Fibroblast of mammary gland (primary cell): ENCODE data around the gene LIPG.
A peak's percentile ranks its signal among the peaks of the same experiment; 100 is the strongest.

Experiments
- DNase-seq: peaks from one replicate; pipeline ENCODE4 v3.0.0-alpha.2; 2010; ENCODE audit warnings: low read depth
- H3K4me3 ChIP-seq: 2 replicates; pipeline ENCODE4 v1.5.1; 2011; ENCODE audit warnings: low read depth, mild to moderate bottlenecking, low read length, moderate library complexity; ENCODE audit not compliant: control insufficient read depth
- TF ChIP-seq, protein P1 (sequence below): conservative IDR thresholded peaks from 2 replicates; pipeline ENCODE4 v1.5.1; 2011; ENCODE audit warnings: low read depth, low read length, inconsistent platforms; ENCODE audit not compliant: control insufficient read depth, insufficient read depth

The LIPG gene

GRCh38 chr18:49546719-49547273, 15.1 kb upstream of the LIPG start:
- H3K4me3 ChIP-seq: no peak overlapping the region
- TF ChIP-seq, protein P1, sequence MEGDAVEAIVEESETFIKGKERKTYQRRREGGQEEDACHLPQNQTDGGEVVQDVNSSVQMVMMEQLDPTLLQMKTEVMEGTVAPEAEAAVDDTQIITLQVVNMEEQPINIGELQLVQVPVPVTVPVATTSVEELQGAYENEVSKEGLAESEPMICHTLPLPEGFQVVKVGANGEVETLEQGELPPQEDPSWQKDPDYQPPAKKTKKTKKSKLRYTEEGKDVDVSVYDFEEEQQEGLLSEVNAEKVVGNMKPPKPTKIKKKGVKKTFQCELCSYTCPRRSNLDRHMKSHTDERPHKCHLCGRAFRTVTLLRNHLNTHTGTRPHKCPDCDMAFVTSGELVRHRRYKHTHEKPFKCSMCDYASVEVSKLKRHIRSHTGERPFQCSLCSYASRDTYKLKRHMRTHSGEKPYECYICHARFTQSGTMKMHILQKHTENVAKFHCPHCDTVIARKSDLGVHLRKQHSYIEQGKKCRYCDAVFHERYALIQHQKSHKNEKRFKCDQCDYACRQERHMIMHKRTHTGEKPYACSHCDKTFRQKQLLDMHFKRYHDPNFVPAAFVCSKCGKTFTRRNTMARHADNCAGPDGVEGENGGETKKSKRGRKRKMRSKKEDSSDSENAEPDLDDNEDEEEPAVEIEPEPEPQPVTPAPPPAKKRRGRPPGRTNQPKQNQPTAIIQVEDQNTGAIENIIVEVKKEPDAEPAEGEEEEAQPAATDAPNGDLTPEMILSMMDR: no peak
- DNase-seq: no peak

- TF ChIP-seq, protein P1: no peak
- H3K4me3 ChIP-seq: no peak overlapping the region
- DNase-seq: no peak
Measured at GRCh38 chr18:49547701-49548100, 14.2 kb upstream of the LIPG start.

- no peak overlapping the region for H3K4me3 ChIP-seq
- DNase-seq: peak; percentile 51
- TF ChIP-seq, protein P1: no peak
Measured at GRCh38 chr18:49548229-49548636, 13.6 kb upstream of the LIPG start.

GRCh38 chr18:49550621-49551339, 11.1 kb upstream of the LIPG start:
- TF ChIP-seq, protein P1: no peak
- H3K4me3 ChIP-seq: no peak overlapping the region
- DNase-seq: no peak

DNA sequence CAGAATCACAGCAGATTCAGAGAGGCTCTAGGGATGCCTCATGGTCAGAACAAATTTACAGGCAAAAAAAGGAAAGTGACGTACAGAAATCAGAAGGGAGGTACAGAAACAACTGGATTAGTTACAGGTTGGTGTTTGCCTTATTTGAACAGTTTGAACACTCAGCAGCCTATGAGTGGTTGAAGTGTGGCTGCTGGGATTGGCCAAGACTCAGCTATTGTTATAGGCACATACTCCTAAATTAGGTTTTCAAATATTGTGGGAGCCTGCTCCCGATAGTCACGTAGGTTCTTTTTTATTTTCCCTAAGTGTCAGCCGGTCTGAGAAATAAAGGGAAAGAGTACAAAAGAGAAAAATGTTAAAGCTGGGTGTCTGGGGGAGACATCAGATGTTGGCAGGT, 8.9 kb upstream of the LIPG start:
- no peak overlapping the region for H3K4me3 ChIP-seq
- TF ChIP-seq, protein P1: no peak
- DNase-seq: no peak

- TF ChIP-seq, protein P1: no peak
- no peak for DNase-seq
- no peak overlapping the region for H3K4me3 ChIP-seq
Measured at GRCh38 chr18:49555641-49556040, 6.2 kb upstream of the LIPG start.
